Neural cell (in vitro differentiated cells): ENCODE measurements around the gene NSMCE1. TPM values are rescaled to one million over a fixed set of nuclear protein-coding genes. Genes with fewer than 3 reads are reported as not detected.

Experiments used
- H2AFZ ChIP-seq: fragments of 200-600, 300-800 bp; sonication (generic), shearing (Covaris generic); 2 replicates; pipeline ENCODE4 v1.6.0; 2014; ENCODE audit warnings: low read depth, mild to moderate bottlenecking, antibody characterized with exemption, low read length, moderate library complexity
- H3F3A ChIP-seq: fragments of 200-600 bp; shearing (Covaris generic); 2 replicates; pipeline ENCODE4 v1.6.1; 2016; ENCODE audit warnings: mild to moderate bottlenecking, moderate library complexity, mixed read lengths, antibody characterized with exemption, low read length; ENCODE audit not compliant: insufficient read depth, poor library complexity, severe bottlenecking
- H3K27ac ChIP-seq: fragments of 200-600, 300-800 bp; sonication (generic), shearing (Covaris generic); 2 replicates; pipeline ENCODE4 v1.5.1; 2014; ENCODE audit warnings: mild to moderate bottlenecking, low read length, moderate library complexity
- H3K27me3 ChIP-seq: fragments of 300-800, 200-600 bp; sonication (generic), shearing (Covaris generic); 2 replicates; pipeline ENCODE4 v1.6.0; 2014; ENCODE audit warnings: mild to moderate bottlenecking, low read depth, low read length, moderate library complexity; ENCODE audit not compliant: insufficient read depth
- H3K36me3 ChIP-seq: fragments of 300-800, 200-600 bp; sonication (generic), shearing (Covaris generic); 2 replicates; pipeline ENCODE4 v1.5.1; 2014; ENCODE audit warnings: mild to moderate bottlenecking, antibody characterized with exemption, low read length, moderate library complexity; ENCODE audit not compliant: insufficient read depth
- H3K4me2 ChIP-seq: fragments of 300-800, 200-600 bp; sonication (generic), shearing (Covaris generic); 2 replicates; pipeline ENCODE4 v1.6.0; 2014; ENCODE audit warnings: mild to moderate bottlenecking, low read length
- H3K4me3 ChIP-seq: fragments of 300-800, 200-600 bp; sonication (generic), shearing (Covaris generic); 2 replicates; pipeline ENCODE4 v1.5.1; 2014; ENCODE audit warnings: mild to moderate bottlenecking, low read length, moderate library complexity
- H3K79me2 ChIP-seq: fragments of 200-600 bp; shearing (Covaris generic); replicated peaks from 2 replicates; pipeline ENCODE4 v1.6.0; 2014; ENCODE audit warnings: mild to moderate bottlenecking, low read length, moderate library complexity; ENCODE audit not compliant: insufficient read depth
- H3K9ac ChIP-seq: fragments of 300-800, 200-600 bp; sonication (generic), shearing (Covaris generic); 2 replicates; pipeline ENCODE4 v1.6.1; 2016; ENCODE audit warnings: mild to moderate bottlenecking, low read length, mixed read lengths
- H3K9me2 ChIP-seq: fragments of 200-600 bp; shearing (Covaris generic); 2 replicates; pipeline ENCODE4 v1.6.1; 2016; ENCODE audit warnings: mild to moderate bottlenecking, low read length, mixed read lengths; ENCODE audit not compliant: insufficient read depth
- H3K9me3 ChIP-seq: fragments of 200-600, 300-800 bp; sonication (generic), shearing (Covaris generic); 2 replicates; pipeline ENCODE4 v1.6.1; 2016; ENCODE audit warnings: mild to moderate bottlenecking, mixed run types, low read length, moderate library complexity, mixed read lengths
- H4K20me1 ChIP-seq: fragments of 200-600 bp; shearing (Covaris generic); 2 replicates; pipeline ENCODE4 v1.6.1; 2016; ENCODE audit warnings: mild to moderate bottlenecking, mixed run types; ENCODE audit not compliant: insufficient read depth
- CTCF ChIP-seq: fragments of 450-650 bp; IDR thresholded peaks from 2 replicates; pipeline ENCODE4 v1.5.1; 2014; ENCODE audit warnings: antibody characterized with exemption, mild to moderate bottlenecking, moderate library complexity; ENCODE audit not compliant: poor library complexity, severe bottlenecking
- EP300 ChIP-seq: fragments of 450-650 bp; conservative IDR thresholded peaks from 2 replicates; pipeline ENCODE4 v1.6.1; 2014; ENCODE audit warnings: antibody characterized with exemption, mild to moderate bottlenecking, moderate library complexity; ENCODE audit not compliant: poor library complexity, severe bottlenecking
- EZH2 ChIP-seq: fragments of 200-600, 300-800 bp; shearing (Covaris generic), sonication (generic); IDR thresholded peaks from 2 replicates; pipeline ENCODE4 v1.6.1; 2014; ENCODE audit warnings: antibody characterized with exemption, low read length, borderline replicate concordance, mild to moderate bottlenecking; ENCODE audit not compliant: insufficient read depth, poor library complexity, severe bottlenecking
- MXI1 ChIP-seq: fragments of 450-650 bp; conservative IDR thresholded peaks from 2 replicates; pipeline ENCODE4 v1.6.1; 2014; ENCODE audit warnings: antibody characterized with exemption, mild to moderate bottlenecking; ENCODE audit not compliant: poor library complexity, severe bottlenecking
- POLR2AphosphoS5 ChIP-seq: IDR thresholded peaks from 2 replicates; pipeline ENCODE4 v1.6.1; 2012
- RAD21 ChIP-seq: fragments of 450-650 bp; conservative IDR thresholded peaks from 2 replicates; pipeline ENCODE4 v1.6.1; 2014; ENCODE audit warnings: antibody characterized with exemption, mild to moderate bottlenecking, moderate library complexity
- REST ChIP-seq: IDR thresholded peaks from 2 replicates; pipeline ENCODE4 v1.6.1; 2012; ENCODE audit warnings: borderline replicate concordance
- SMC3 ChIP-seq: fragments of 450-650 bp; conservative IDR thresholded peaks from 2 replicates; pipeline ENCODE4 v1.6.1; 2014; ENCODE audit warnings: antibody characterized with exemption, mild to moderate bottlenecking, moderate library complexity; ENCODE audit not compliant: poor library complexity
- TAF1 ChIP-seq: IDR thresholded peaks from 2 replicates; pipeline ENCODE4 v1.6.1; 2012; ENCODE audit warnings: low read depth
- polyA plus RNA-seq: library from polyadenylated mRNA; depleted of rRNA; stranded (reverse); fragments of >200 nt; gene quantifications from 2 replicates; pipeline ENCODE4 v1.2.3, GENCODE V29; 2014

The NSMCE1 gene
- polyA plus RNA-seq, 1 donor from 2014 or later: 11.5 TPM

DNA sequence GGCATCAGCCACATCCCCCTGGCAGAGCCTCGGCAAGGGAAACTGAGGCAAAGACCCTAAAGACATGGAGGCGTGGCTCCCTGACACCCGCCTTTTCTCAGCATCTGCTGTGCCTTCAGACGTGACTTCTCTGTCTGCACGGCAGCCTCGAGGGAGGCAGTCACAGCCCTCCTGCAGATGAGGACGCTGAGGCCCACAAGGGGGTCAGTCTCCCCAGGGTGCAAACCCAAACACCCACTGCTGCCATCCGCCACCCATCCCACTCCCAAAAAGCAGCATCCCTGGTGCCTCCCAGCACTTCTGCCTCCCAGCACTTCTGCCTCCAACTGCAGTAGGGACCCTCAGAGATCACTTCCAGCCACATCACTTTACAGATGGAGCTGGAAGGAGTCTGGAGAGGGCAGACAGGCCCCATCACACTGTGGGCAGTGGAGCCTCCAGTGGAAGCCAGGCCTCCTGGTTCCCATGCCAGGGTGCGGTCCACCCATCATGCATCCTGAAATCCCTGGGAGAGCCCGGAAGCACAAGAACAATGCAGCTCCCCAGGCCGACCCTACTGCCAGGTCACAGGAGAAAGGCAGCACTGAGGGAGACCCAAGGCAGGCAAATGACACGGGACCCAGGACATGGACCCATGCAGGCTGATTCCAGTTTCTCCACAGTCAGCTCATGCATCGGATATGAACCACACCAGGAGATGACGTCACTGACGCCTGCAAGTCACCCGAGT is 41.4 kb downstream of the NSMCE1 start:
- no peak overlapping the region for H3K4me3 ChIP-seq
- H3K27ac ChIP-seq: no peak overlapping the region
- H3K36me3 ChIP-seq: no peaks in the 10 kb centered on the region
- no peaks in the 10 kb centered on the region for H3K79me2 ChIP-seq
- no peak overlapping the region for H3K4me2 ChIP-seq
- H3K9ac ChIP-seq: no peak overlapping the region
- no peak overlapping the region for H2AFZ ChIP-seq
- no peaks in the 10 kb centered on the region for H3F3A ChIP-seq
- no peaks in the 10 kb centered on the region for H4K20me1 ChIP-seq
- H3K27me3 ChIP-seq: no peaks in the 10 kb centered on the region
- TF ChIP-seq EP300: no peak
- no peak for TF ChIP-seq TAF1
- TF ChIP-seq CTCF: no peak
- TF ChIP-seq EZH2: no peak
- no peak for TF ChIP-seq RAD21
- no peak for TF ChIP-seq POLR2AphosphoS5
- TF ChIP-seq SMC3: no peak
- no peak for TF ChIP-seq REST
- TF ChIP-seq MXI1: no peak
- no peaks in the 10 kb centered on the region for H3K9me3 ChIP-seq
- H3K9me2 ChIP-seq: no peaks in the 10 kb centered on the region

GRCh38 chr16:27226476-27226875 is 42.1 kb downstream of the NSMCE1 start:
- no peaks in the 10 kb centered on the region for H3K36me3 ChIP-seq
- H2AFZ ChIP-seq: no peak overlapping the region
- no peak overlapping the region for H3K4me3 ChIP-seq
- H3F3A ChIP-seq: no peaks in the 10 kb centered on the region
- H3K27ac ChIP-seq: no peak overlapping the region
- H3K9me3 ChIP-seq: no peaks in the 10 kb centered on the region
- H3K9me2 ChIP-seq: no peaks in the 10 kb centered on the region
- H3K27me3 ChIP-seq: no peaks in the 10 kb centered on the region
- no peaks in the 10 kb centered on the region for H4K20me1 ChIP-seq
- no peak overlapping the region for H3K4me2 ChIP-seq
- H3K9ac ChIP-seq: no peak overlapping the region
- TF ChIP-seq CTCF (no peak), EZH2 (no peak), TAF1 (no peak), MXI1 (no peak), REST (no peak), SMC3 (no peak), EP300 (no peak), POLR2AphosphoS5 (no peak), RAD21 (no peak)
- no peaks in the 10 kb centered on the region for H3K79me2 ChIP-seq
